Esophagus muscularis mucosa (tissue), 4 donors: Measurements from ENCODE around the gene SH3PXD2A. TPM values are rescaled to one million over a fixed set of nuclear protein-coding genes. Genes with fewer than 3 reads are reported as not detected.
A peak's percentile ranks its signal among the peaks of the same experiment; 100 is the strongest.

Experiments
- DNase-seq: peaks from one replicate; pipeline ENCODE4 v3.0.0-alpha.2; 2017; ENCODE audit errors: extremely low spot score
- H3K27ac ChIP-seq, 4 donors: fragments of 200-600 bp; sonication (generic); replicated peaks in 1 of 4; 1 replicate in 3 of 4; 2 replicates in 1 of 4; pipeline ENCODE4 v1.5.1; 2016 to 2019; ENCODE audit warnings: mild to moderate bottlenecking in 1 of 4
- H3K27me3 ChIP-seq, 4 donors: fragments of 200-600 bp; sonication (generic); one replicate each; pipeline versions ENCODE4 v1.5.1 to v1.6.0; 2016 to 2019
- H3K36me3 ChIP-seq, 4 donors: fragments of 200-600 bp; sonication (generic); one replicate each; pipeline ENCODE4 v1.5.1; 2016 to 2019
- H3K4me1 ChIP-seq, 4 donors: fragments of 200-600 bp; sonication (generic); one replicate each; pipeline ENCODE4 v1.5.1; 2016 to 2019
- H3K4me3 ChIP-seq, 4 donors: fragments of 200-600 bp; sonication (generic); 1 replicate in 2 of 4; 2 replicates in 2 of 4; pipeline ENCODE4 v1.5.1; 2016 to 2019; ENCODE audit warnings: mild to moderate bottlenecking in 4 of 4, moderate library complexity in 1 of 4
- H3K9me3 ChIP-seq, 4 donors: fragments of 200-600 bp; sonication (generic); 1 replicate in 3 of 4; 2 replicates in 1 of 4; pipeline ENCODE4 v1.5.1; 2016 to 2019
- EP300 ChIP-seq: sonication (generic); formaldehyde crosslinking; IDR thresholded peaks from one replicate; pipeline ENCODE4 v1.6.1; 2017; ENCODE audit warnings: antibody characterized with exemption
- POLR2A ChIP-seq: fragments of 450-650 bp; IDR thresholded peaks from one replicate; pipeline ENCODE4 v1.6.1; 2017; ENCODE audit warnings: antibody characterized with exemption, moderate library complexity, mild to moderate bottlenecking, low read depth
- POLR2AphosphoS5 ChIP-seq, 2 donors: sonication (generic); formaldehyde crosslinking; IDR thresholded peaks; one replicate each; pipeline ENCODE4 v1.6.1; 2017; ENCODE audit warnings: antibody characterized with exemption in 2 of 2
- WGBS: methylation state at CpG from one replicate; pipeline ENCODE4 v1.1.5; 2018; 5-methylcytosine and 5-hydroxymethylcytosine counted together
- intact Hi-C: fragments of 100-400 bp; cut with DNase I; formaldehyde crosslinking; loops from one replicate; pipeline ENCODE4 v1.15.1; 2023
- total RNA-seq, 4 donors: library from RNA; depleted of rRNA; stranded (reverse); fragments of >200 nt; gene quantifications; one replicate each; pipeline versions ENCODE4 v1.1.0 to v1.2.1, GENCODE V29; 2016
- TF ChIP-seq, protein P1 (sequence below), 3 experiments: fragments of 200-600 bp in 2 of 3; fragments of 450-650 bp in 1 of 3; sonication (generic) in 2 of 3; IDR thresholded peaks; one replicate each; pipeline ENCODE4 v1.5.1; 2017 to 2019; ENCODE audit warnings: antibody characterized with exemption in 3 of 3, mild to moderate bottlenecking in 2 of 3, moderate library complexity in 1 of 3

Gene SH3PXD2A, protein sequence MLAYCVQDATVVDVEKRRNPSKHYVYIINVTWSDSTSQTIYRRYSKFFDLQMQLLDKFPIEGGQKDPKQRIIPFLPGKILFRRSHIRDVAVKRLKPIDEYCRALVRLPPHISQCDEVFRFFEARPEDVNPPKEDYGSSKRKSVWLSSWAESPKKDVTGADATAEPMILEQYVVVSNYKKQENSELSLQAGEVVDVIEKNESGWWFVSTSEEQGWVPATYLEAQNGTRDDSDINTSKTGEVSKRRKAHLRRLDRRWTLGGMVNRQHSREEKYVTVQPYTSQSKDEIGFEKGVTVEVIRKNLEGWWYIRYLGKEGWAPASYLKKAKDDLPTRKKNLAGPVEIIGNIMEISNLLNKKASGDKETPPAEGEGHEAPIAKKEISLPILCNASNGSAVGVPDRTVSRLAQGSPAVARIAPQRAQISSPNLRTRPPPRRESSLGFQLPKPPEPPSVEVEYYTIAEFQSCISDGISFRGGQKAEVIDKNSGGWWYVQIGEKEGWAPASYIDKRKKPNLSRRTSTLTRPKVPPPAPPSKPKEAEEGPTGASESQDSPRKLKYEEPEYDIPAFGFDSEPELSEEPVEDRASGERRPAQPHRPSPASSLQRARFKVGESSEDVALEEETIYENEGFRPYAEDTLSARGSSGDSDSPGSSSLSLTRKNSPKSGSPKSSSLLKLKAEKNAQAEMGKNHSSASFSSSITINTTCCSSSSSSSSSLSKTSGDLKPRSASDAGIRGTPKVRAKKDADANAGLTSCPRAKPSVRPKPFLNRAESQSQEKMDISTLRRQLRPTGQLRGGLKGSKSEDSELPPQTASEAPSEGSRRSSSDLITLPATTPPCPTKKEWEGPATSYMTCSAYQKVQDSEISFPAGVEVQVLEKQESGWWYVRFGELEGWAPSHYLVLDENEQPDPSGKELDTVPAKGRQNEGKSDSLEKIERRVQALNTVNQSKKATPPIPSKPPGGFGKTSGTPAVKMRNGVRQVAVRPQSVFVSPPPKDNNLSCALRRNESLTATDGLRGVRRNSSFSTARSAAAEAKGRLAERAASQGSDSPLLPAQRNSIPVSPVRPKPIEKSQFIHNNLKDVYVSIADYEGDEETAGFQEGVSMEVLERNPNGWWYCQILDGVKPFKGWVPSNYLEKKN
- 10 to 100 TPM; 30.5 to 69.3 (median 40.0) TPM for total RNA-seq

DNA sequence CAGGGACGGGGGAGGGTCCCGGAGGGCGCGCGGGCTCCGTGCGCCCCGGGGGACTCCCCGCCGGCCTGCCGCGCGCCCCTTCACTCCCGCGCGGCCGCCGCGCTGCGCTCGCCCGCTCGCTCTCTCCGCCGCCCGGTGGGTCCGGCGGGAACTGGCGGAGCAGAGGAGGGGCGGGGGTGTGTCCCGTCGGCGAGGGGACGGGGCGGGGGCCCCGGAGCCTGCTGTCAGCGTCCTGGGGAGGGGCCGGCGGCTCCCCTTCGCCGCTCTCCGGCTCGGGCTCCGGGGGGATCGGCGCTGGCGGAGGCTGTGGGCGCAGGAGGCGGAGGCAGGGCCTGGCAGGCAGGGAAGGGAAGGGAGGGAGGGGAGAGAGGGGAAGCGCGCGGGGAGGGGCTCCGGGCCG lies at the start of gene SH3PXD2A:
SH3PXD2A (minus strand) TSS at position 153 of the 400 bp plus-strand sequence. CDS start 310 bp downstream, outside the sequence.
- intact Hi-C loops = loop anchor here (10.0 kb wide), 2 partner anchors 81 to 251 kb away; no protein-coding TSS in a partner anchor
- Histone ChIP-seq H3K36me3 (no peaks in the 10 kb centered on the region), H3K27me3 (no peaks in the 10 kb centered on the region), H3K4me3 (peak within 1 kb of the TSS; percentile 64 to 80 (median 74)), H3K4me1 (peaks cover 42 to 68% (median 60%) of the 10 kb centered on the region in 4 donors), H3K9me3 (no peaks in the 10 kb centered on the region), H3K27ac (peak within 1 kb of the TSS; percentile 65 to 85 (median 80))
- TF ChIP-seq EP300 (no peak), POLR2A (no peak), POLR2AphosphoS5 (IDR thresholded peaks at IDR 0.05) (peak in 1 of 2 donors; percentile 28)
- TF ChIP-seq, protein P1, sequence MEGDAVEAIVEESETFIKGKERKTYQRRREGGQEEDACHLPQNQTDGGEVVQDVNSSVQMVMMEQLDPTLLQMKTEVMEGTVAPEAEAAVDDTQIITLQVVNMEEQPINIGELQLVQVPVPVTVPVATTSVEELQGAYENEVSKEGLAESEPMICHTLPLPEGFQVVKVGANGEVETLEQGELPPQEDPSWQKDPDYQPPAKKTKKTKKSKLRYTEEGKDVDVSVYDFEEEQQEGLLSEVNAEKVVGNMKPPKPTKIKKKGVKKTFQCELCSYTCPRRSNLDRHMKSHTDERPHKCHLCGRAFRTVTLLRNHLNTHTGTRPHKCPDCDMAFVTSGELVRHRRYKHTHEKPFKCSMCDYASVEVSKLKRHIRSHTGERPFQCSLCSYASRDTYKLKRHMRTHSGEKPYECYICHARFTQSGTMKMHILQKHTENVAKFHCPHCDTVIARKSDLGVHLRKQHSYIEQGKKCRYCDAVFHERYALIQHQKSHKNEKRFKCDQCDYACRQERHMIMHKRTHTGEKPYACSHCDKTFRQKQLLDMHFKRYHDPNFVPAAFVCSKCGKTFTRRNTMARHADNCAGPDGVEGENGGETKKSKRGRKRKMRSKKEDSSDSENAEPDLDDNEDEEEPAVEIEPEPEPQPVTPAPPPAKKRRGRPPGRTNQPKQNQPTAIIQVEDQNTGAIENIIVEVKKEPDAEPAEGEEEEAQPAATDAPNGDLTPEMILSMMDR (IDR thresholded peaks at IDR 0.05) = peak in 1 of 3 experiments; percentile 49
- DNase-seq = no peak
- 0% methylated on average over 16 of the region's 54 CpGs for WGBS

DNA sequence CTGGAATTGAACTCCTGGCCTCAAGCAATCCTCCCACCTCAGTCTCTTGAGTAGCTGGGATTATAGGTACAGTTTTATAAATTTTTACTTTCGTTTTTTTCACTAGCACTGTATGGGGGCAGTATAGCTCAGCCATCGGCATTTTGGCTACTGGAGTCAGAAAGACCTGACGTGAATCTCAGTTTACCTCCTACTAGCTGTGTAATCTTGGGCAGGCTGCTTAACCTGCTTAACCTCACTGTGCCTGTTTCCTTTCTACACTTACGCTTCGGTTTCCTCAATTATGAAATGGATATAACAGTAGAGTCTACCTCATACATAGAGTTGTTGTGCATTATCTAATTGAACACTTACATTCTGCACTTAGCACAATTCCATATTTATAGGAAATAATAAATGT lies 45.9 kb upstream of the SH3PXD2A start:
- 70% methylated on average over 5 of the region's 5 CpGs for WGBS
- no peaks in the 10 kb centered on the region for H3K9me3 ChIP-seq
- H3K4me3 ChIP-seq = no peak overlapping the region
- DNase-seq = peak; percentile 24
- intact Hi-C loops = no loop called here
- no peaks in the 10 kb centered on the region for H3K27me3 ChIP-seq
- H3K4me1 ChIP-seq = peaks cover 1 to 15% (median 5%) of the 10 kb centered on the region in 4 donors
- no peak overlapping the region for H3K27ac ChIP-seq
- peaks cover 24 to 69% (median 55%) of the 10 kb centered on the region in 4 donors for H3K36me3 ChIP-seq
- TF ChIP-seq EP300 = no peak
- no peak for TF ChIP-seq POLR2AphosphoS5 (IDR thresholded peaks at IDR 0.05)
- TF ChIP-seq POLR2A = no peak
- TF ChIP-seq, protein P1 (IDR thresholded peaks at IDR 0.05) = no peak

DNA sequence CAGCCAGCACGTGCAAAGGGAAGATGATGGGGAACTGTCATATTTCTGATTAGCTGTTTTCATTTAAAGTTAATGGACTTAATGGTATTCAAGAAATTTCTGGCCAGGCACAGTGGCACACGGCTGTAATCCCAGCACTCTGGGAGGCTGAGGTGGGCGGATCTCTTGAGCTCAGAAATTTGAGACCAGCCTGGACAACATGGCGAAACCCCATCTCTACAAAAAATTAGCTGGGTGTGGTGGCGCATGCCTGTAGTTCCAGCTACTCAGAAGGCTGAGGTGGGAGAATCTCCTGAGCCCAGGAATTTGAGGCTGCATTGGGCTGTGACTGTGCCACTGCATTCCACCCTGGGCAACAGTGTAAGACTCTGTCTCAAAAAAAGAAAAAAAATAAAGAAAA lies 43.9 kb upstream of the SH3PXD2A start:
- 97% methylated on average over 5 of the region's 5 CpGs for WGBS
- Histone ChIP-seq H3K4me1 (peaks cover 21 to 29% (median 23%) of the 10 kb centered on the region in 4 donors), H3K27me3 (no peaks in the 10 kb centered on the region), H3K36me3 (peaks cover 24 to 60% (median 52%) of the 10 kb centered on the region in 4 donors), H3K4me3 (no peak overlapping the region), H3K27ac (no peak overlapping the region), H3K9me3 (no peaks in the 10 kb centered on the region)
- TF ChIP-seq POLR2AphosphoS5 (IDR thresholded peaks at IDR 0.05) (no peak), POLR2A (no peak), EP300 (no peak)
- TF ChIP-seq, protein P1 (IDR thresholded peaks at IDR 0.05) = no peak
- intact Hi-C loops = no loop called here
- DNase-seq = no peak

DNA sequence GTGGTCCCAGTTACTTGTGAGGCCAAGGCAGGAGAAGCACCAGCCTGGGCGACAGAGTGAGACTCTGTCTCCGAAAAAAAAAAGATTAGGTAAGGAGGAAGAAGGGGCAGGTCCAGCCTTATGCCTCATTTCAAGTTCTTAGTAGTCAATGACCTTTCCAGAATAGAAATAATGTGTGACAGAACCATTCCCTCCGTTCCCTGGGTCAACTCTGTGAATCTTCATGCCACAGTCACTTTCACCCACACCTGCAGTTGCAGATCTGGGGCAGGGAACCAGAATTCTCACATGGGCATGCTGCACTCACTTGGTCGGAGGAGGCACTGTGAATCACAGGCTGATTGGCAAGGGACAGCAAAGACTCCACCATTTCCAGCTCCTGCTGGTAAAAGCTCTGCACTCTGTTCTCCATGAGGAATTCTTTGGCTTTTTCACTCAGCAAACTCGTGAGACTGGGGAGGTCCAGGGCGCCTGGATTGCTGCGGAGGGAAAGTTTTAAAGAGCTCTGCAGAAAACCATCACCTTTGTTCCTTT lies 41.9 kb upstream of the SH3PXD2A start:
- DNase-seq = peak; percentile 86
- intact Hi-C loops = no loop called here
- Histone ChIP-seq H3K36me3 (peaks cover 24 to 57% (median 45%) of the 10 kb centered on the region in 4 donors), H3K27ac (peak overlapping the region in 2 of 4 donors; percentile 58 to 74), H3K4me1 (peaks cover 30 to 38% (median 34%) of the 10 kb centered on the region in 4 donors), H3K4me3 (no peak overlapping the region), H3K9me3 (no peaks in the 10 kb centered on the region), H3K27me3 (no peaks in the 10 kb centered on the region)
- TF ChIP-seq, protein P1 (IDR thresholded peaks at IDR 0.05) = no peak
- TF ChIP-seq POLR2A = no peak
- no peak for TF ChIP-seq EP300
- TF ChIP-seq POLR2AphosphoS5 (IDR thresholded peaks at IDR 0.05) = no peak
- WGBS = 73% methylated on average over 7 of the region's 7 CpGs
